ENCODE measurements around the gene ZNF529. TPM values are rescaled to one million over a fixed set of nuclear protein-coding genes. Genes with fewer than 3 reads are reported as not detected.

The ZNF529 gene
- total RNA-seq, 1 experiment from 2014 or later = 15.6 TPM

DNA sequence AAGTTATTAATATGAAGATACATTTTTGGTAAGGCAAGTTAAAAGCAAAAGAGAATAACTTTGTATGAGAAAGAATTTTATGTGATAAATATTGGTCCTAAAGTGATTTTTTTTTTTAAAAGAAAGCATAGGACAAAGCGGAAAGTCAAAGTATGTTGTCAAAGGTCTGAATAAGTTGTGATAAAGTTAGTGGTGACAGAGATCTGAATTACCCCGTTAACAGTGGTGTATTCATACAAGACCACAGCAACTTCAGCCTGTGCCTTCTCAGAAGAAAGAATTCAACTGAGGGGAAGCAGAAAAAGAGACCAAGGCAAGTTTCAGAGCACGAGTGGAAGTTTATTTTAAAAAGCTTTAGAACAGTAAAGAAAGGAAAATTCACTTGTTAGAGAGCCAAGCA, 64.8 kb downstream of the ZNF529 start:
- TF ChIP-seq POLR2AphosphoS5 (IDR thresholded peaks at IDR 0.05; ENCODE audit: low read depth, low read length) (no peak), SIN3A (IDR thresholded peaks at IDR 0.05; ENCODE audit: borderline replicate concordance, insufficient read depth, low read depth, low read length) (no peak), TCF7L2 (IDR thresholded peaks at IDR 0.05; ENCODE audit: low read depth, low read length) (no peak)
- TF ChIP-seq, protein P1, sequence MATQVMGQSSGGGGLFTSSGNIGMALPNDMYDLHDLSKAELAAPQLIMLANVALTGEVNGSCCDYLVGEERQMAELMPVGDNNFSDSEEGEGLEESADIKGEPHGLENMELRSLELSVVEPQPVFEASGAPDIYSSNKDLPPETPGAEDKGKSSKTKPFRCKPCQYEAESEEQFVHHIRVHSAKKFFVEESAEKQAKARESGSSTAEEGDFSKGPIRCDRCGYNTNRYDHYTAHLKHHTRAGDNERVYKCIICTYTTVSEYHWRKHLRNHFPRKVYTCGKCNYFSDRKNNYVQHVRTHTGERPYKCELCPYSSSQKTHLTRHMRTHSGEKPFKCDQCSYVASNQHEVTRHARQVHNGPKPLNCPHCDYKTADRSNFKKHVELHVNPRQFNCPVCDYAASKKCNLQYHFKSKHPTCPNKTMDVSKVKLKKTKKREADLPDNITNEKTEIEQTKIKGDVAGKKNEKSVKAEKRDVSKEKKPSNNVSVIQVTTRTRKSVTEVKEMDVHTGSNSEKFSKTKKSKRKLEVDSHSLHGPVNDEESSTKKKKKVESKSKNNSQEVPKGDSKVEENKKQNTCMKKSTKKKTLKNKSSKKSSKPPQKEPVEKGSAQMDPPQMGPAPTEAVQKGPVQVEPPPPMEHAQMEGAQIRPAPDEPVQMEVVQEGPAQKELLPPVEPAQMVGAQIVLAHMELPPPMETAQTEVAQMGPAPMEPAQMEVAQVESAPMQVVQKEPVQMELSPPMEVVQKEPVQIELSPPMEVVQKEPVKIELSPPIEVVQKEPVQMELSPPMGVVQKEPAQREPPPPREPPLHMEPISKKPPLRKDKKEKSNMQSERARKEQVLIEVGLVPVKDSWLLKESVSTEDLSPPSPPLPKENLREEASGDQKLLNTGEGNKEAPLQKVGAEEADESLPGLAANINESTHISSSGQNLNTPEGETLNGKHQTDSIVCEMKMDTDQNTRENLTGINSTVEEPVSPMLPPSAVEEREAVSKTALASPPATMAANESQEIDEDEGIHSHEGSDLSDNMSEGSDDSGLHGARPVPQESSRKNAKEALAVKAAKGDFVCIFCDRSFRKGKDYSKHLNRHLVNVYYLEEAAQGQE (IDR thresholded peaks at IDR 0.05; ENCODE audit: insufficient read depth in 1 of 2, low read depth in 2 of 2, low read length in 1 of 2) = no peak
- TF ChIP-seq, protein P2, sequence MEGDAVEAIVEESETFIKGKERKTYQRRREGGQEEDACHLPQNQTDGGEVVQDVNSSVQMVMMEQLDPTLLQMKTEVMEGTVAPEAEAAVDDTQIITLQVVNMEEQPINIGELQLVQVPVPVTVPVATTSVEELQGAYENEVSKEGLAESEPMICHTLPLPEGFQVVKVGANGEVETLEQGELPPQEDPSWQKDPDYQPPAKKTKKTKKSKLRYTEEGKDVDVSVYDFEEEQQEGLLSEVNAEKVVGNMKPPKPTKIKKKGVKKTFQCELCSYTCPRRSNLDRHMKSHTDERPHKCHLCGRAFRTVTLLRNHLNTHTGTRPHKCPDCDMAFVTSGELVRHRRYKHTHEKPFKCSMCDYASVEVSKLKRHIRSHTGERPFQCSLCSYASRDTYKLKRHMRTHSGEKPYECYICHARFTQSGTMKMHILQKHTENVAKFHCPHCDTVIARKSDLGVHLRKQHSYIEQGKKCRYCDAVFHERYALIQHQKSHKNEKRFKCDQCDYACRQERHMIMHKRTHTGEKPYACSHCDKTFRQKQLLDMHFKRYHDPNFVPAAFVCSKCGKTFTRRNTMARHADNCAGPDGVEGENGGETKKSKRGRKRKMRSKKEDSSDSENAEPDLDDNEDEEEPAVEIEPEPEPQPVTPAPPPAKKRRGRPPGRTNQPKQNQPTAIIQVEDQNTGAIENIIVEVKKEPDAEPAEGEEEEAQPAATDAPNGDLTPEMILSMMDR (IDR thresholded peaks at IDR 0.05) = no peak
- H3K4me3 ChIP-seq (ENCODE audit: low read depth in 2 of 2, low read length in 2 of 2) = no peak overlapping the region
- intact Hi-C loops (cut with micrococcal nuclease; ENCODE audit: unreplicated experiment) = no loop called here
- in situ Hi-C loops (cut with HindIII; ENCODE audit: low pct_unique_long_range_greater_than_20kb, low sequenced_read_pairs) = no loop called here
- no peaks in the 10 kb centered on the region for H3K4me1 ChIP-seq (ENCODE audit: control insufficient read depth, insufficient read depth, low read length)
- DNase-seq (ENCODE audit: low read depth, low spot score) (no peak), ATAC-seq (no peak)
- BruUV-seq (replicated peaks) = no TSS peak
- ChIA-PET POLR2A (no interaction called here), CTCF (no interaction called here)
- no peak overlapping the region for H3K27ac ChIP-seq (ENCODE audit: low read length)
- peaks cover 39% of the 10 kb centered on the region for H3K9me3 ChIP-seq (ENCODE audit: control insufficient read depth, insufficient read depth, low read depth, low read length)
- no peaks in the 10 kb centered on the region for H3K27me3 ChIP-seq (ENCODE audit: control insufficient read depth, insufficient read depth, low read length)
- no peaks in the 10 kb centered on the region for H3K36me3 ChIP-seq (ENCODE audit: control insufficient read depth, insufficient read depth, low read length)

DNA sequence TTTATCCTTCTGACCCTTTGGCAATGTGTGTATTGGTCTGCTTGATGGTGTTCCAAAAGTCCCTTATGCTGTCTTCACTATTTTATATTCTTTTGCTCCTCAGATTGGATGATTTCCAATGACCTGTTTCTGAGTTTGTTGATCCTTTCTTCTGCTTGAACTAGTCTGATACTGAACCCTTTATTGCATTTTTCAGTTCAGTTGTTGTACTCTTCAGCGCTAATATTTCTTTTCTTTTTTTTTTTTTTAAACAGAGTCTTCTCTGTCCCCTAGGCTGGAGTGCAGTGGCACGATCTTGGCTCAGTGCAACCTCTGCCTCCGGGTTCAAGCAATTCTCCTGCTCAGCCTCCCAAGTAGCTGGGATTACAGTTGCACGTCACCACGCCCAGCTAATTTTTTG, 71.1 kb downstream of the ZNF529 start:
- Histone ChIP-seq H3K4me1 (ENCODE audit: control insufficient read depth, insufficient read depth, low read length) (no peaks in the 10 kb centered on the region), H3K27ac (ENCODE audit: low read length) (no peak overlapping the region), H3K36me3 (ENCODE audit: control insufficient read depth, insufficient read depth, low read length) (no peaks in the 10 kb centered on the region), H3K4me3 (ENCODE audit: low read depth in 2 of 2, low read length in 2 of 2) (no peak overlapping the region), H3K27me3 (ENCODE audit: control insufficient read depth, insufficient read depth, low read length) (no peaks in the 10 kb centered on the region), H3K9me3 (ENCODE audit: control insufficient read depth, insufficient read depth, low read depth, low read length) (peaks cover 8% of the 10 kb centered on the region; the same call in 1 of the 2 replicates)
- ATAC-seq (no peak), DNase-seq (ENCODE audit: low read depth, low spot score) (no peak)
- no TSS peak for BruUV-seq (replicated peaks)
- ChIA-PET CTCF (no interaction called here), POLR2A (no interaction called here)
- TF ChIP-seq, protein P2 (IDR thresholded peaks at IDR 0.05) = no peak
- no peak for TF ChIP-seq SIN3A (IDR thresholded peaks at IDR 0.05; ENCODE audit: borderline replicate concordance, insufficient read depth, low read depth, low read length)
- TF ChIP-seq, protein P1 (IDR thresholded peaks at IDR 0.05; ENCODE audit: insufficient read depth in 1 of 2, low read depth in 2 of 2, low read length in 1 of 2) = no peak
- TF ChIP-seq POLR2AphosphoS5 (IDR thresholded peaks at IDR 0.05; ENCODE audit: low read depth, low read length) = no peak
- TF ChIP-seq TCF7L2 (IDR thresholded peaks at IDR 0.05; ENCODE audit: low read depth, low read length) = no peak
- in situ Hi-C loops (cut with HindIII; ENCODE audit: low pct_unique_long_range_greater_than_20kb, low sequenced_read_pairs) = no loop called here
- intact Hi-C loops (cut with micrococcal nuclease; ENCODE audit: unreplicated experiment) = no loop called here

Data from Panc1 (cell line).